ENCODE data around the gene TTLL8. TPM values are rescaled to one million over a fixed set of nuclear protein-coding genes. Genes with fewer than 3 reads are reported as not detected.
"Not testable (repeated sequence)": the region's sequence is repeated elsewhere in the genome, so short reads cannot be mapped to it uniquely, and the experiment has no call there.

Gene TTLL8
- polyA plus RNA-seq, 1 donor, result not detected

- not testable (repeated sequence) for DNase-seq
These were observed 76.3 kb downstream of the TTLL8 start for GRCh38 chr22:49981799-49982198.

GRCh38 chr22:49979587-49980264 is 78.4 kb downstream of the TTLL8 start:
- no peak for DNase-seq

- no peak for DNase-seq
These were observed 80.5 kb downstream of the TTLL8 start for GRCh38 chr22:49977578-49977977.

- no peak for DNase-seq
These were observed 81.5 kb downstream of the TTLL8 start for GRCh38 chr22:49976439-49977175.

- DNase-seq, result no peak
These were observed 82.3 kb downstream of the TTLL8 start for GRCh38 chr22:49975543-49976389.

- no peak for DNase-seq
These were observed 84.8 kb downstream of the TTLL8 start for GRCh38 chr22:49973018-49973961.

- DNase-seq, result no peak
These were observed 85.7 kb downstream of the TTLL8 start for GRCh38 chr22:49972163-49973017.

GRCh38 chr22:49971232-49972162 is 86.6 kb downstream of the TTLL8 start:
- no peak for DNase-seq

- peak; percentile 73 for DNase-seq
These were observed 87.4 kb downstream of the TTLL8 start for GRCh38 chr22:49970528-49971231.

GRCh38 chr22:49969751-49970527 is 88.2 kb downstream of the TTLL8 start:
- DNase-seq, result no peak

GRCh38 chr22:49968831-49969661 is 89.1 kb downstream of the TTLL8 start:
- DNase-seq, result no peak

Other genes starting within 250 kb of the TTLL8 start
- 31.0 TPM for gene BRD1, start 230.4 kb downstream of the TTLL8 start, polyA plus RNA-seq (ENCODE audit: insufficient read length)
- gene ZBED4, start 204.5 kb downstream of the TTLL8 start, polyA plus RNA-seq (ENCODE audit: insufficient read length), result 13.5 TPM
- gene ALG12, start 139.9 kb downstream of the TTLL8 start, polyA plus RNA-seq (ENCODE audit: insufficient read length), result 16.4 TPM
- gene CRELD2, start 139.7 kb downstream of the TTLL8 start, polyA plus RNA-seq (ENCODE audit: insufficient read length), result 19.4 TPM
- 19.8 TPM for gene PIM3, start 97.5 kb downstream of the TTLL8 start, polyA plus RNA-seq (ENCODE audit: insufficient read length)
- not detected for gene IL17REL, start 45.5 kb downstream of the TTLL8 start, polyA plus RNA-seq (ENCODE audit: insufficient read length)
- gene MLC1, start 27.1 kb upstream of the TTLL8 start, polyA plus RNA-seq (ENCODE audit: insufficient read length), result 1.3 TPM
- 0.58 TPM for gene MOV10L1, start 31.7 kb upstream of the TTLL8 start, polyA plus RNA-seq (ENCODE audit: insufficient read length)
- gene PANX2, start 112.4 kb upstream of the TTLL8 start, polyA plus RNA-seq (ENCODE audit: insufficient read length), result 0.14 TPM
- gene TRABD, start 127.6 kb upstream of the TTLL8 start, polyA plus RNA-seq (ENCODE audit: insufficient read length), result 23.3 TPM
- 17.8 TPM for gene SELENOO, start 142.7 kb upstream of the TTLL8 start, polyA plus RNA-seq (ENCODE audit: insufficient read length)
- 33.5 TPM for gene TUBGCP6, start 186.7 kb upstream of the TTLL8 start, polyA plus RNA-seq (ENCODE audit: insufficient read length)
- 20.5 TPM for gene HDAC10, start 193.0 kb upstream of the TTLL8 start, polyA plus RNA-seq (ENCODE audit: insufficient read length)
- gene MAPK12, start 203.4 kb upstream of the TTLL8 start, polyA plus RNA-seq (ENCODE audit: insufficient read length), result 29.1 TPM
- 7.4 TPM for gene MAPK11, start 212.1 kb upstream of the TTLL8 start, polyA plus RNA-seq (ENCODE audit: insufficient read length)
- 109 TPM for gene PLXNB2, start 249.3 kb upstream of the TTLL8 start, polyA plus RNA-seq (ENCODE audit: insufficient read length)